T-helper 9 cell (primary cell): ENCODE results near the gene TRAPPC2L.

Experiments
- DNase-seq: peaks from one replicate; pipeline ENCODE4 v3.0.0-alpha.2; 2020

Gene TRAPPC2L

DNA sequence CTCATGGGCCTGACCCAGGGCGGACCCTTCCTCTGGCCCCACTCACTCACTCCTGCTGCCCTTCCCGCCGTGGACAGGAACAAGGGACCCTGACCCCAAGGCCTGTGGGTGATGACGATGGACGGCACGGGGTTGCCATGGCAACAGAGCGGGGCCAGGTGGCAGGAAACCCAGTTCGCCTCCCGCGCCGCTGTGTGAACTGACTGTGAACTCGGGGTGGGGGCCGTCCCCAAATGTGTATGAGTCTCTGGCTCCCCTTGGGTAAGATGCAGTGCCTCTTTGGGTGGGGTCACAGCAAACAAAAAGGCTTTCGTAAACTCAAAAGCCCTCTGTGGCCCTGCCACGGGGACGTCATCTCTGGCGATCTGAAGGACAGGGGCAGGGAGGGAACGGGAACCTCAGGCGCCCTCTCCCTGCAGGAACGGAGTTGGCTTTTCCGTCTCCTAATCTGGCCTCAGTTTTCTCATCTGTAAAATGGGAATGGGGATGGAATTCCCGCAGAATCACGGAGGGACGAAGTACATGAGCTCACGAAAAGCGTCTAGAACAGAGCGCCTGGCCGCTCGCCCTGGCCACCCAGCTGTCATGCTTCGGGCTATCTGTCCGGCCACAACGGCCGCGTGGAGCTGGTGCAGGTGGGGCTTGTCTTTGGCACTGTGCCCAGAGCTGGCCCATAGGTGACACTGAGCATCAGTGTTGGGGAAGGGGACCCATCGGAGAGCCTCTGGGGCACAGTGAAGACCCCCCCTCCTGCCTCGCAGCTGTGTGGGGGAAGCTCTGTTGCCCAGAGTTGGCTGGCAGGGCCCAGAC lies 54.4 kb downstream of the TRAPPC2L start:
- DNase-seq: no peak

DNA sequence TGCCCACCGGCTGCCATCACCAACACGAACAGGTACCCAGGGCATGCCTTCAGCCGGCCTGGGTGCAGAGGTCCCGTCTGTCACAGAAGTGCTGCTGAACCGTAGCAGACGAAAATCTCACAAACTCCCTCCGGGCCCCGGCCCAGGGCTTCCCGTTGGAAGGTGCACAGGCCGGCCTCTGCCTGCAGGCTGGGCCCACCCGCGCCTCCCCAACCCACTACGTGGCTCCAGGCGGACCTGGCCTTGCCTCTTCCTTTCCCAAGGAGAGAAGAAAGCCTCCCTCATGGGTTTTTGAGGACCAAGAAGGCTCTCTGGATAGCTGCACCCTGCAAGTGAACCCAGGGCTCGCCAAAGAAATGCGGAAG lies 55.0 kb downstream of the TRAPPC2L start:
- no peak for DNase-seq
